HG03097 (cell line): Measurements from ENCODE around the gene GYPC.
"Not testable (repeated sequence)": the region's sequence is repeated elsewhere in the genome, so short reads cannot be mapped to it uniquely, and the experiment has no call there.

ENCODE experiments used
- ATAC-seq: cut with Tn5 transposase; IDR thresholded peaks from one replicate; pipeline ENCODE4 v1.9.1; 2021; ENCODE audit not compliant: unreplicated experiment, low FRiP score

GYPC gene

GRCh38 chr2:126648345-126648786 is 7.6 kb upstream of the GYPC start:
- ATAC-seq = not testable (repeated sequence)

GRCh38 chr2:126649101-126649500 is 6.9 kb upstream of the GYPC start:
- ATAC-seq = no peak

GRCh38 chr2:126650994-126651393 is 5.0 kb upstream of the GYPC start:
- ATAC-seq = no peak

GRCh38 chr2:126652323-126652891 is 3.6 kb upstream of the GYPC start:
- no peak for ATAC-seq

GRCh38 chr2:126653109-126653508 is 2.8 kb upstream of the GYPC start:
- ATAC-seq = no peak

- ATAC-seq = no peak
Observed at GRCh38 chr2:126653761-126654160, 2.2 kb upstream of the GYPC start.

- no peak for ATAC-seq
Observed at GRCh38 chr2:126655051-126655450, 907 bp upstream of the GYPC start.

GRCh38 chr2:126656431-126657147 is 631 bp downstream of the GYPC start:
- ATAC-seq = peak; percentile 12

GRCh38 chr2:126657148-126657635 is 1.2 kb downstream of the GYPC start:
- no peak for ATAC-seq

GRCh38 chr2:126657636-126658318 is 1.8 kb downstream of the GYPC start:
- ATAC-seq = peak; percentile 68

GRCh38 chr2:126658319-126658904 is 2.5 kb downstream of the GYPC start:
- no peak for ATAC-seq

- ATAC-seq = peak; percentile 48
Observed at GRCh38 chr2:126658905-126659561, 3.1 kb downstream of the GYPC start.

- ATAC-seq = no peak
Observed at GRCh38 chr2:126659562-126660467, 3.9 kb downstream of the GYPC start.

GRCh38 chr2:126660971-126661370 is 5.0 kb downstream of the GYPC start:
- no peak for ATAC-seq

GRCh38 chr2:126661702-126662500 is 5.9 kb downstream of the GYPC start:
- ATAC-seq = no peak

- no peak for ATAC-seq
Observed at GRCh38 chr2:126662621-126663020, 6.7 kb downstream of the GYPC start.

GRCh38 chr2:126663184-126663963 is 7.4 kb downstream of the GYPC start:
- no peak for ATAC-seq

- peak; percentile 75 for ATAC-seq
Observed at GRCh38 chr2:126664234-126664633, 8.3 kb downstream of the GYPC start.
